Neural cell (in vitro differentiated cells): ENCODE measurements around the gene TCF12. TPM values are rescaled to one million over a fixed set of nuclear protein-coding genes. Genes with fewer than 3 reads are reported as not detected.

Experiments used
- H2AFZ ChIP-seq: fragments of 200-600, 300-800 bp; sonication (generic), shearing (Covaris generic); 2 replicates; pipeline ENCODE4 v1.6.0; 2014; ENCODE audit warnings: low read depth, mild to moderate bottlenecking, antibody characterized with exemption, low read length, moderate library complexity
- H3F3A ChIP-seq: fragments of 200-600 bp; shearing (Covaris generic); 2 replicates; pipeline ENCODE4 v1.6.1; 2016; ENCODE audit warnings: mild to moderate bottlenecking, moderate library complexity, mixed read lengths, antibody characterized with exemption, low read length; ENCODE audit not compliant: insufficient read depth, poor library complexity, severe bottlenecking
- H3K27ac ChIP-seq: fragments of 200-600, 300-800 bp; sonication (generic), shearing (Covaris generic); 2 replicates; pipeline ENCODE4 v1.5.1; 2014; ENCODE audit warnings: mild to moderate bottlenecking, low read length, moderate library complexity
- H3K27me3 ChIP-seq: fragments of 300-800, 200-600 bp; sonication (generic), shearing (Covaris generic); 2 replicates; pipeline ENCODE4 v1.6.0; 2014; ENCODE audit warnings: mild to moderate bottlenecking, low read depth, low read length, moderate library complexity; ENCODE audit not compliant: insufficient read depth
- H3K36me3 ChIP-seq: fragments of 300-800, 200-600 bp; sonication (generic), shearing (Covaris generic); 2 replicates; pipeline ENCODE4 v1.5.1; 2014; ENCODE audit warnings: mild to moderate bottlenecking, antibody characterized with exemption, low read length, moderate library complexity; ENCODE audit not compliant: insufficient read depth
- H3K4me2 ChIP-seq: fragments of 300-800, 200-600 bp; sonication (generic), shearing (Covaris generic); 2 replicates; pipeline ENCODE4 v1.6.0; 2014; ENCODE audit warnings: mild to moderate bottlenecking, low read length
- H3K4me3 ChIP-seq: fragments of 300-800, 200-600 bp; sonication (generic), shearing (Covaris generic); 2 replicates; pipeline ENCODE4 v1.5.1; 2014; ENCODE audit warnings: mild to moderate bottlenecking, low read length, moderate library complexity
- H3K79me2 ChIP-seq: fragments of 200-600 bp; shearing (Covaris generic); replicated peaks from 2 replicates; pipeline ENCODE4 v1.6.0; 2014; ENCODE audit warnings: mild to moderate bottlenecking, low read length, moderate library complexity; ENCODE audit not compliant: insufficient read depth
- H3K9ac ChIP-seq: fragments of 300-800, 200-600 bp; sonication (generic), shearing (Covaris generic); 2 replicates; pipeline ENCODE4 v1.6.1; 2016; ENCODE audit warnings: mild to moderate bottlenecking, low read length, mixed read lengths
- H3K9me2 ChIP-seq: fragments of 200-600 bp; shearing (Covaris generic); 2 replicates; pipeline ENCODE4 v1.6.1; 2016; ENCODE audit warnings: mild to moderate bottlenecking, low read length, mixed read lengths; ENCODE audit not compliant: insufficient read depth
- H3K9me3 ChIP-seq: fragments of 200-600, 300-800 bp; sonication (generic), shearing (Covaris generic); 2 replicates; pipeline ENCODE4 v1.6.1; 2016; ENCODE audit warnings: mild to moderate bottlenecking, mixed run types, low read length, moderate library complexity, mixed read lengths
- H4K20me1 ChIP-seq: fragments of 200-600 bp; shearing (Covaris generic); 2 replicates; pipeline ENCODE4 v1.6.1; 2016; ENCODE audit warnings: mild to moderate bottlenecking, mixed run types; ENCODE audit not compliant: insufficient read depth
- EP300 ChIP-seq: fragments of 450-650 bp; conservative IDR thresholded peaks from 2 replicates; pipeline ENCODE4 v1.6.1; 2014; ENCODE audit warnings: antibody characterized with exemption, mild to moderate bottlenecking, moderate library complexity; ENCODE audit not compliant: poor library complexity, severe bottlenecking
- EZH2 ChIP-seq: fragments of 200-600, 300-800 bp; shearing (Covaris generic), sonication (generic); IDR thresholded peaks from 2 replicates; pipeline ENCODE4 v1.6.1; 2014; ENCODE audit warnings: antibody characterized with exemption, low read length, borderline replicate concordance, mild to moderate bottlenecking; ENCODE audit not compliant: insufficient read depth, poor library complexity, severe bottlenecking
- MXI1 ChIP-seq: fragments of 450-650 bp; conservative IDR thresholded peaks from 2 replicates; pipeline ENCODE4 v1.6.1; 2014; ENCODE audit warnings: antibody characterized with exemption, mild to moderate bottlenecking; ENCODE audit not compliant: poor library complexity, severe bottlenecking
- POLR2AphosphoS5 ChIP-seq: IDR thresholded peaks from 2 replicates; pipeline ENCODE4 v1.6.1; 2012
- RAD21 ChIP-seq: fragments of 450-650 bp; conservative IDR thresholded peaks from 2 replicates; pipeline ENCODE4 v1.6.1; 2014; ENCODE audit warnings: antibody characterized with exemption, mild to moderate bottlenecking, moderate library complexity
- SMC3 ChIP-seq: fragments of 450-650 bp; conservative IDR thresholded peaks from 2 replicates; pipeline ENCODE4 v1.6.1; 2014; ENCODE audit warnings: antibody characterized with exemption, mild to moderate bottlenecking, moderate library complexity; ENCODE audit not compliant: poor library complexity
- TAF1 ChIP-seq: IDR thresholded peaks from 2 replicates; pipeline ENCODE4 v1.6.1; 2012; ENCODE audit warnings: low read depth
- polyA plus RNA-seq: library from polyadenylated mRNA; depleted of rRNA; stranded (reverse); fragments of >200 nt; gene quantifications from 2 replicates; pipeline ENCODE4 v1.2.3, GENCODE V29; 2014
- TF ChIP-seq, protein P1 (sequence below): IDR thresholded peaks from 2 replicates; pipeline ENCODE4 v1.6.1; 2012; ENCODE audit warnings: borderline replicate concordance
- TF ChIP-seq, protein P2 (sequence below): fragments of 450-650 bp; IDR thresholded peaks from 2 replicates; pipeline ENCODE4 v1.5.1; 2014; ENCODE audit warnings: antibody characterized with exemption, mild to moderate bottlenecking, moderate library complexity; ENCODE audit not compliant: poor library complexity, severe bottlenecking

TCF12 gene
- polyA plus RNA-seq, 1 donor from 2014 or later, result 52.7 TPM

DNA sequence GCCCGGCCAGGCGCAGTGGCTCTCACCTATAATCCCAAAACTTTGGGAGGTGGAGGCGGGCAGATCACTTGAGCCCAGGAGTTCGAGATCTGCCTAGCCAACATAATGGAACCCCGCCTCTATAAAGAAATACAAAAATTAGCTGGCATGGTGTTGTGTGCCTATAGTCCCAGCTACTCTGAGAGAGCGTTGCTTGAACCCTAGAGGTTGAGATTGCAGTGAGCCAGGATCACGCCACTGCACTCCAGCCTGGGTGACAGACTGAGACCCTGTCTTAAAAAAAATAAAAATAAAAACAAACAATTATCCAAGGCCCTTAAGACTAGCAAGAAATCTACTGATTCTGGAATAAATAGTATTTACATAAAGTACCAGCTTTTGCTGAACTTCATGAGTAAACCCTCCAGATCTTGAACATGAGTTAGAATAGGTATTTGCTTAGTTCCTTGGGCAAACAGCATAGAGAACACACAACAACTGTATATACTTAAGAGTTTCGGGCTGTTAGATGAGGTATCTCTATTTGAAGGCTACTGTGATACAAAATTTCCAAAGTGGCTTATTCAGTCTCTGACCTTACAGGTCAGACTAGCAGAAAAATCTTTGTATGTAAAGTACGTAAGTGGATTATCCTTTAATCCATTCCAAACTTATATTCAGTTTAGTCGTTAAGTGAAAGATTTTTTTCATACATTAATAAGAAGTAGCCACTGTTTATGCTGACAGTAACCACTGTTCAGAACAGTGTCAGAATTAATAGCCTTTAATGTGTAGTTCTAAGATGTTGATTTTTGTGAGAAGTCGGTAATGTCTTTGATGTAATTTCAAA, 286.8 kb downstream of the TCF12 start:
- Histone ChIP-seq H3K36me3 (no peaks in the 10 kb centered on the region), H3F3A (no peaks in the 10 kb centered on the region), H3K9ac (no peak overlapping the region), H3K79me2 (peaks cover 2% of the 10 kb centered on the region), H3K9me2 (no peaks in the 10 kb centered on the region), H3K27ac (no peak overlapping the region), H3K9me3 (no peaks in the 10 kb centered on the region), H3K4me3 (no peak overlapping the region), H4K20me1 (no peaks in the 10 kb centered on the region), H3K4me2 (no peak overlapping the region), H2AFZ (no peak overlapping the region), H3K27me3 (no peaks in the 10 kb centered on the region)
- TF ChIP-seq EP300 (no peak), EZH2 (no peak), RAD21 (no peak), MXI1 (no peak), POLR2AphosphoS5 (no peak), TAF1 (no peak), SMC3 (no peak)
- TF ChIP-seq, protein P1, sequence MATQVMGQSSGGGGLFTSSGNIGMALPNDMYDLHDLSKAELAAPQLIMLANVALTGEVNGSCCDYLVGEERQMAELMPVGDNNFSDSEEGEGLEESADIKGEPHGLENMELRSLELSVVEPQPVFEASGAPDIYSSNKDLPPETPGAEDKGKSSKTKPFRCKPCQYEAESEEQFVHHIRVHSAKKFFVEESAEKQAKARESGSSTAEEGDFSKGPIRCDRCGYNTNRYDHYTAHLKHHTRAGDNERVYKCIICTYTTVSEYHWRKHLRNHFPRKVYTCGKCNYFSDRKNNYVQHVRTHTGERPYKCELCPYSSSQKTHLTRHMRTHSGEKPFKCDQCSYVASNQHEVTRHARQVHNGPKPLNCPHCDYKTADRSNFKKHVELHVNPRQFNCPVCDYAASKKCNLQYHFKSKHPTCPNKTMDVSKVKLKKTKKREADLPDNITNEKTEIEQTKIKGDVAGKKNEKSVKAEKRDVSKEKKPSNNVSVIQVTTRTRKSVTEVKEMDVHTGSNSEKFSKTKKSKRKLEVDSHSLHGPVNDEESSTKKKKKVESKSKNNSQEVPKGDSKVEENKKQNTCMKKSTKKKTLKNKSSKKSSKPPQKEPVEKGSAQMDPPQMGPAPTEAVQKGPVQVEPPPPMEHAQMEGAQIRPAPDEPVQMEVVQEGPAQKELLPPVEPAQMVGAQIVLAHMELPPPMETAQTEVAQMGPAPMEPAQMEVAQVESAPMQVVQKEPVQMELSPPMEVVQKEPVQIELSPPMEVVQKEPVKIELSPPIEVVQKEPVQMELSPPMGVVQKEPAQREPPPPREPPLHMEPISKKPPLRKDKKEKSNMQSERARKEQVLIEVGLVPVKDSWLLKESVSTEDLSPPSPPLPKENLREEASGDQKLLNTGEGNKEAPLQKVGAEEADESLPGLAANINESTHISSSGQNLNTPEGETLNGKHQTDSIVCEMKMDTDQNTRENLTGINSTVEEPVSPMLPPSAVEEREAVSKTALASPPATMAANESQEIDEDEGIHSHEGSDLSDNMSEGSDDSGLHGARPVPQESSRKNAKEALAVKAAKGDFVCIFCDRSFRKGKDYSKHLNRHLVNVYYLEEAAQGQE, result no peak
- TF ChIP-seq, protein P2, sequence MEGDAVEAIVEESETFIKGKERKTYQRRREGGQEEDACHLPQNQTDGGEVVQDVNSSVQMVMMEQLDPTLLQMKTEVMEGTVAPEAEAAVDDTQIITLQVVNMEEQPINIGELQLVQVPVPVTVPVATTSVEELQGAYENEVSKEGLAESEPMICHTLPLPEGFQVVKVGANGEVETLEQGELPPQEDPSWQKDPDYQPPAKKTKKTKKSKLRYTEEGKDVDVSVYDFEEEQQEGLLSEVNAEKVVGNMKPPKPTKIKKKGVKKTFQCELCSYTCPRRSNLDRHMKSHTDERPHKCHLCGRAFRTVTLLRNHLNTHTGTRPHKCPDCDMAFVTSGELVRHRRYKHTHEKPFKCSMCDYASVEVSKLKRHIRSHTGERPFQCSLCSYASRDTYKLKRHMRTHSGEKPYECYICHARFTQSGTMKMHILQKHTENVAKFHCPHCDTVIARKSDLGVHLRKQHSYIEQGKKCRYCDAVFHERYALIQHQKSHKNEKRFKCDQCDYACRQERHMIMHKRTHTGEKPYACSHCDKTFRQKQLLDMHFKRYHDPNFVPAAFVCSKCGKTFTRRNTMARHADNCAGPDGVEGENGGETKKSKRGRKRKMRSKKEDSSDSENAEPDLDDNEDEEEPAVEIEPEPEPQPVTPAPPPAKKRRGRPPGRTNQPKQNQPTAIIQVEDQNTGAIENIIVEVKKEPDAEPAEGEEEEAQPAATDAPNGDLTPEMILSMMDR, result no peak

DNA sequence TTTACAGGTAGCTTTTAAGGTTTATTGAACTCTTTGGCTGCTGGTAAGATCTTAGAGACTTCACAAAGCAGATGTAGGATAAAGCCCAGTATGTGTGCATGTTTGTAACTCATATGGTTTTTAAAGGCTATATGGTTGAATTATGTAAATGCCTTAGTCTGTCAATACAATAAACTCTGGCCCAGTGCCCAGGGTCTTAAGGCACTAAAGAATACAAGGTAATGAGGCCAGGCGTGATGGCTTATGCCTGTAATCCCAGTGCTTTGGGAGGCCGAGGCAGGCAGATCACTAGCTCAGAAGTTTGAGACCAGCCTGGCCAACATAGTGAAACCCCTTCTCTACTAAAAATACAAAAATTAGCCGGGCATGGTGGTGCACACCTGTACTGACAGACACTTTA, 287.6 kb downstream of the TCF12 start:
- H3K27me3 ChIP-seq, result no peaks in the 10 kb centered on the region
- H2AFZ ChIP-seq, result no peak overlapping the region
- TF ChIP-seq, protein P2, result no peak
- TF ChIP-seq SMC3 (no peak), RAD21 (no peak), EP300 (no peak), TAF1 (no peak)
- TF ChIP-seq, protein P1, result no peak
- H3K9me3 ChIP-seq, result no peaks in the 10 kb centered on the region
- no peak overlapping the region for H3K4me3 ChIP-seq
- H3K9me2 ChIP-seq, result no peaks in the 10 kb centered on the region
- H3F3A ChIP-seq, result no peaks in the 10 kb centered on the region
- H3K27ac ChIP-seq, result no peak overlapping the region
- H4K20me1 ChIP-seq, result no peaks in the 10 kb centered on the region
- H3K79me2 ChIP-seq, result no peaks in the 10 kb centered on the region
- no peak overlapping the region for H3K9ac ChIP-seq
- no peak overlapping the region for H3K4me2 ChIP-seq
- H3K36me3 ChIP-seq, result no peaks in the 10 kb centered on the region
